ENCODE measurements around the gene IFIT1. TPM values are rescaled to one million over a fixed set of nuclear protein-coding genes. Genes with fewer than 3 reads are reported as not detected.

IFIT1 gene
- total and polyA plus RNA-seq, 2 experiments from 2014 or later = 1.5 to 3.9 TPM

DNA sequence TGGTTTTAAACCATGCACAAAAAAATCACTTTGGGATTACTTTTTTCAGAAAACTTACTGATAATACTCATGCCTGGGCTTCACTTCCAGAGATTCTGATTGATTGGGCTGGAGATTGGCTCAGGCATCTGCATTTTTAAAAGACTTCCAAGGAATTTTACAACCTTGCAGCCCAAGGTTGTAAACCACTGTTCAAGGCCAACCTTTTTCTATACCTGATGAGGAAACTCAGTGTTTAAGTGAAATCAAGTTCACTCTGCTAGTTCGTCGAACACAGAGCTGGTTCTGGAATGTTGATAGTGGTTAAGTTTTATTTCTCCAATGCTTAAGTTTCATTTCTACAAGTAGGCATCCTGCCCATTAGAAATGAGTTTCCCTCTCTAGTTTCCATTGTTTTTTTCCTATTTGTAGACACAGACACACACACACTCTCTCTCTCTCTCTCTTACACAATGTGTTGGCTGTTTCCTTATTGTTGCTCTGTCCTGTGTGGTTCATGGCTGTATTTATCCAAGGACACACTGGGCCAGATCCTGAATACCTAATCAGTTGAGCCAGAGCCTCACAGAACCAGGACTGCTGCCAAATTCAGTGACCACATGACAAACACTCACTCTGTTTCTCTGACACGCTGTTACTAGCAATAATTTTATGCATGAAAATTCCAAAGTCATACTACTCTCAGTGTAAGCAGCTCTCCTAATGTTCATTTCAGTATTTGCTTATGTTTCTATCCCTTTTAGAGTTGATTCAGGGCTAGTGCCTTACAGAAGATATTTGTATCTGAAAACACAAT lies 18.3 kb upstream of the IFIT1 start:
- Histone ChIP-seq H3K4me2 (no peak overlapping the region), H3K36me3 (ENCODE audit: insufficient read depth) (no peaks in the 10 kb centered on the region), H3K4me3 (no peak overlapping the region), H3K4me1 (ENCODE audit: insufficient read depth) (peaks cover 5% of the 10 kb centered on the region; the same call in 1 of the 2 replicates), H3K79me2 (replicated peaks; ENCODE audit: insufficient read depth) (no peaks in the 10 kb centered on the region), H4K20me1 (replicated peaks; ENCODE audit: insufficient read depth) (no peaks in the 10 kb centered on the region), H3K27ac (ENCODE audit: low read depth) (no peak overlapping the region), H2AFZ (no peak overlapping the region), H3K9me2 (ENCODE audit: insufficient read depth) (no peaks in the 10 kb centered on the region; the same call in 1 of the 2 replicates), H3F3A (replicated peaks; ENCODE audit: low read depth) (no peaks in the 10 kb centered on the region), H3K27me3 (ENCODE audit: insufficient read depth) (no peaks in the 10 kb centered on the region)
- H3K4me3 Mint-ChIP-seq = no peak overlapping the region
- H3K27me3 Mint-ChIP-seq (ENCODE audit: insufficient read depth, low read depth, poor library complexity) = no peaks in the 10 kb centered on the region
- no peaks in the 10 kb centered on the region; the same call in 2 of the 3 replicates for H3K9me3 Mint-ChIP-seq
- no peak for DNase-seq (ENCODE audit: low spot score)
- TF ChIP-seq, protein P1, sequence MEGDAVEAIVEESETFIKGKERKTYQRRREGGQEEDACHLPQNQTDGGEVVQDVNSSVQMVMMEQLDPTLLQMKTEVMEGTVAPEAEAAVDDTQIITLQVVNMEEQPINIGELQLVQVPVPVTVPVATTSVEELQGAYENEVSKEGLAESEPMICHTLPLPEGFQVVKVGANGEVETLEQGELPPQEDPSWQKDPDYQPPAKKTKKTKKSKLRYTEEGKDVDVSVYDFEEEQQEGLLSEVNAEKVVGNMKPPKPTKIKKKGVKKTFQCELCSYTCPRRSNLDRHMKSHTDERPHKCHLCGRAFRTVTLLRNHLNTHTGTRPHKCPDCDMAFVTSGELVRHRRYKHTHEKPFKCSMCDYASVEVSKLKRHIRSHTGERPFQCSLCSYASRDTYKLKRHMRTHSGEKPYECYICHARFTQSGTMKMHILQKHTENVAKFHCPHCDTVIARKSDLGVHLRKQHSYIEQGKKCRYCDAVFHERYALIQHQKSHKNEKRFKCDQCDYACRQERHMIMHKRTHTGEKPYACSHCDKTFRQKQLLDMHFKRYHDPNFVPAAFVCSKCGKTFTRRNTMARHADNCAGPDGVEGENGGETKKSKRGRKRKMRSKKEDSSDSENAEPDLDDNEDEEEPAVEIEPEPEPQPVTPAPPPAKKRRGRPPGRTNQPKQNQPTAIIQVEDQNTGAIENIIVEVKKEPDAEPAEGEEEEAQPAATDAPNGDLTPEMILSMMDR (conservative IDR thresholded peaks at IDR 0.05; ENCODE audit: low read depth in 2 of 2) = no peak
- TF ChIP-seq ETS1 (IDR thresholded peaks at IDR 0.05) = no peak
- TF ChIP-seq ZNF462 (CRISPR knock-in tag; IDR thresholded peaks at IDR 0.05) = no peak
- TF ChIP-seq ZNF331 (CRISPR knock-in tag; IDR thresholded peaks at IDR 0.05; ENCODE audit: low read depth) = no peak
- no peak for TF ChIP-seq REST (IDR thresholded peaks at IDR 0.05; ENCODE audit: unreplicated experiment)
- no peak for TF ChIP-seq EZH2 (IDR thresholded peaks at IDR 0.05; ENCODE audit: low read depth, unreplicated experiment)
- no peak for TF ChIP-seq POLR2AphosphoS5 (IDR thresholded peaks at IDR 0.05; ENCODE audit: low read depth)
- TF ChIP-seq JUNB (IDR thresholded peaks at IDR 0.05; ENCODE audit: unreplicated experiment) = no peak
- no peak for TF ChIP-seq ZNF114 (CRISPR knock-in tag; IDR thresholded peaks at IDR 0.05)
- no peak for TF ChIP-seq CREB1 (CRISPR knock-in tag; IDR thresholded peaks at IDR 0.05; ENCODE audit: low read depth)
- no peak for TF ChIP-seq EZH2phosphoT487 (IDR thresholded peaks at IDR 0.05; ENCODE audit: unreplicated experiment)
- TF ChIP-seq STAT1 (IDR thresholded peaks at IDR 0.05; ENCODE audit: unreplicated experiment) = no peak
- TF ChIP-seq NANOG (IDR thresholded peaks at IDR 0.05; ENCODE audit: borderline replicate concordance) = no peak
- ATAC-seq = no peak
- H3K4me1 Mint-ChIP-seq = peaks cover 15% of the 10 kb centered on the region
- no peaks in the 10 kb centered on the region for H3K36me3 Mint-ChIP-seq (ENCODE audit: low read depth)
- H3K27ac Mint-ChIP-seq = no peak overlapping the region
